HepG2 (cell line): ENCODE results near the gene ZNF341. TPM values are rescaled to one million over a fixed set of nuclear protein-coding genes. Genes with fewer than 3 reads are reported as not detected.

Experiments used
- ARNT2 ChIP-seq: sonication (generic); formaldehyde crosslinking; IDR thresholded peaks from 2 replicates; pipeline ENCODE4 v1.8.0; 2022; ENCODE audit warnings: mild to moderate bottlenecking, low read depth, missing genetic modification reagents, moderate library complexity
- CBX5 ChIP-seq: sonication (generic); formaldehyde crosslinking; IDR thresholded peaks from 2 replicates; pipeline ENCODE4 v1.4.0; 2020; ENCODE audit warnings: missing genetic modification reagents, borderline replicate concordance
- HMG20A ChIP-seq: IDR thresholded peaks from 2 replicates; pipeline ENCODE4 v1.6.1; 2016; ENCODE audit warnings: borderline replicate concordance
- HOXA7 ChIP-seq: sonication (generic); formaldehyde crosslinking; IDR thresholded peaks from 2 replicates; pipeline ENCODE4 v1.8.1; 2022; ENCODE audit warnings: mild to moderate bottlenecking, missing genetic modification reagents, moderate library complexity
- NR2F2 ChIP-seq: IDR thresholded peaks from 2 replicates; pipeline ENCODE4 v1.6.1; 2012; ENCODE audit warnings: low read depth, inconsistent platforms, borderline replicate concordance
- RARG ChIP-seq: sonication (generic); formaldehyde crosslinking; IDR thresholded peaks from 2 replicates; pipeline ENCODE4 v1.4.0; 2020; ENCODE audit warnings: low read depth, mild to moderate bottlenecking, missing genetic modification reagents
- RBAK ChIP-seq: sonication (generic); formaldehyde crosslinking; IDR thresholded peaks from 2 replicates; pipeline ENCODE4 v1.5.1; 2020; ENCODE audit warnings: mild to moderate bottlenecking, missing genetic modification reagents
- TAF15 ChIP-seq: fragments of 200-400 bp; formaldehyde crosslinking; IDR thresholded peaks from one replicate; pipeline ENCODE4 v1.6.1; 2018; ENCODE audit warnings: mild to moderate bottlenecking, low read depth, low read length; ENCODE audit not compliant: poor library complexity, severe bottlenecking
- TEAD2 ChIP-seq: sonication (generic); formaldehyde crosslinking; IDR thresholded peaks from 2 replicates; pipeline ENCODE4 v1.9.0; 2021; ENCODE audit warnings: missing genetic modification reagents
- TGIF2 ChIP-seq: IDR thresholded peaks from 2 replicates; pipeline ENCODE4 v1.6.1; 2016; ENCODE audit warnings: control low read depth, missing compliant biosample characterization
- XBP1 ChIP-seq: sonication (generic); formaldehyde crosslinking; IDR thresholded peaks from 2 replicates; pipeline ENCODE4 v1.5.0; 2020; ENCODE audit warnings: missing genetic modification reagents
- ZNF30 ChIP-seq: sonication (generic); formaldehyde crosslinking; IDR thresholded peaks from 2 replicates; pipeline ENCODE4 v1.5.0; 2020; ENCODE audit warnings: mild to moderate bottlenecking, missing genetic modification reagents
- ZNF33A ChIP-seq: sonication (generic); formaldehyde crosslinking; IDR thresholded peaks from 2 replicates; pipeline ENCODE4 v1.5.1; 2020; ENCODE audit warnings: missing genetic modification reagents, mild to moderate bottlenecking, moderate library complexity, borderline replicate concordance
- polyA plus RNA-seq, 8 experiments: library from polyadenylated mRNA; depleted of rRNA in 3 of 8; stranded (reverse) in 7 of 8; unstranded in 1 of 8; fragments of >200 nt; fragmentation: Illumina TruSeq in 4 of 8; extraction: Trizol in 4 of 8; gene quantifications; 2 replicates each; pipeline versions ENCODE4 v1.2.1 to v1.2.3, GENCODE V29; 2011 to 2016; ENCODE audit warnings: low read depth in 4 of 8, missing spikeins in 1 of 8, mixed read lengths in 1 of 8; ENCODE audit not compliant: insufficient read depth in 1 of 8
- total RNA-seq, 5 experiments: library from RNA; depleted of rRNA; stranded (reverse); fragments of >200 nt; fragmentation: Illumina TruSeq; extraction: Trizol; gene quantifications; 2 replicates each; pipeline ENCODE4 v1.2.3, GENCODE V29; 2016; ENCODE audit warnings: low read depth in 1 of 5
- TF ChIP-seq, protein P1 (sequence below): sonication (generic); formaldehyde crosslinking; IDR thresholded peaks from 2 replicates; pipeline ENCODE4 v1.4.0; 2020; ENCODE audit warnings: missing genetic modification reagents, borderline replicate concordance
- TF ChIP-seq, protein P2 (sequence below): sonication (generic); formaldehyde crosslinking; IDR thresholded peaks from 2 replicates; pipeline ENCODE4 v1.5.0; 2020; ENCODE audit warnings: missing genetic modification reagents
- TF ChIP-seq, protein P3 (sequence below): sonication (generic); formaldehyde crosslinking; IDR thresholded peaks from 2 replicates; pipeline ENCODE4 v1.4.0; 2020; ENCODE audit warnings: missing genetic modification reagents; ENCODE audit errors: not compliant biosample characterization
- TF ChIP-seq, protein P4 (sequence below): IDR thresholded peaks from 2 replicates; pipeline ENCODE4 v1.6.1; 2016; ENCODE audit warnings: low read depth
- TF ChIP-seq, protein P5 (sequence below): sonication (generic); formaldehyde crosslinking; conservative IDR thresholded peaks from 2 replicates; pipeline ENCODE4 v1.4.0; 2020; ENCODE audit warnings: missing genetic modification reagents

ZNF341 gene
- total and polyA plus RNA-seq, 2 of the 13 experiments (the other 11 are each of a cell fraction or from before 2014, with no cell fraction given), result 1.1 to 2.2 TPM

DNA sequence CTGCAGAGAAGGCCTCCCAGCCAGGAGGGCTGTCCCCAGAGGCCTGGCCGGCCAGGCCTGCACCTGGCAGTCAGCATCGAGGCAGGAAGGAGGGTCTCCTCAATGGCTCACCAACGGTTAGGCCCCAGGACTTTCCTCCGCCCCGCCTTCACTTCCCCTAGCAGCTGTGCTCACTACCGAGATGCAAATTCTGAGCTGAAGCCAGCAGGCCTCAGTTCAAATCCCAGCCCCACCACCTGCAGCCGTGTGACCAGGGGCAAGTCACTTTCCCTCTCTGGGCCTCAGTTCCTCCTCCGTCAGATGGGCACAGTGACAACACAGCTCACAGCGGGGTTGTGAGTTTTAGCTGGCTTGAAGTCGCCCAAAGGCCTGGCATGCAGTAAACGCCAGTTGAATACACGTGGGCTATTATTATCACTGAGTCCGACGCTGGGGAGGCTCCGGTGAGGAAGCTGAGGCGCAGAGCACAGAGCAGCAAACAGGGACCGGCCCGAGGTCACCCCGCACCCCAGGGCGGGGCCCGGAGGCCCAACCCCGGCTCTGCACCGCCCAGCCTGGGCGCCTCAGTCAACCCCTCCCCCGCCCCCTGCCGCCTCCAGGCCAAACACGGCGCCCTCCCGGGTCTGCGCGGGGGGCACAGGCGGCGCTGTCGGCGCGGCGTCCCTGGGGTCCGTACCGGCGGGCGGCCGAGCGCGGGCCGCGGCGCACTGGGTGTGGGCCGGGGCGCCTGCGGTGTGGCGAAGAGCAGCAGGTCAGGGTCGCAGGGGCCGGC is 46.3 kb upstream of the ZNF341 start (continued):
- TF ChIP-seq, protein P1, sequence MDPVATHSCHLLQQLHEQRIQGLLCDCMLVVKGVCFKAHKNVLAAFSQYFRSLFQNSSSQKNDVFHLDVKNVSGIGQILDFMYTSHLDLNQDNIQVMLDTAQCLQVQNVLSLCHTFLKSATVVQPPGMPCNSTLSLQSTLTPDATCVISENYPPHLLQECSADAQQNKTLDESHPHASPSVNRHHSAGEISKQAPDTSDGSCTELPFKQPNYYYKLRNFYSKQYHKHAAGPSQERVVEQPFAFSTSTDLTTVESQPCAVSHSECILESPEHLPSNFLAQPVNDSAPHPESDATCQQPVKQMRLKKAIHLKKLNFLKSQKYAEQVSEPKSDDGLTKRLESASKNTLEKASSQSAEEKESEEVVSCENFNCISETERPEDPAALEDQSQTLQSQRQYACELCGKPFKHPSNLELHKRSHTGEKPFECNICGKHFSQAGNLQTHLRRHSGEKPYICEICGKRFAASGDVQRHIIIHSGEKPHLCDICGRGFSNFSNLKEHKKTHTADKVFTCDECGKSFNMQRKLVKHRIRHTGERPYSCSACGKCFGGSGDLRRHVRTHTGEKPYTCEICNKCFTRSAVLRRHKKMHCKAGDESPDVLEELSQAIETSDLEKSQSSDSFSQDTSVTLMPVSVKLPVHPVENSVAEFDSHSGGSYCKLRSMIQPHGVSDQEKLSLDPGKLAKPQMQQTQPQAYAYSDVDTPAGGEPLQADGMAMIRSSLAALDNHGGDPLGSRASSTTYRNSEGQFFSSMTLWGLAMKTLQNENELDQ (CRISPR knock-in tag), result no peak
- TF ChIP-seq, protein P2, sequence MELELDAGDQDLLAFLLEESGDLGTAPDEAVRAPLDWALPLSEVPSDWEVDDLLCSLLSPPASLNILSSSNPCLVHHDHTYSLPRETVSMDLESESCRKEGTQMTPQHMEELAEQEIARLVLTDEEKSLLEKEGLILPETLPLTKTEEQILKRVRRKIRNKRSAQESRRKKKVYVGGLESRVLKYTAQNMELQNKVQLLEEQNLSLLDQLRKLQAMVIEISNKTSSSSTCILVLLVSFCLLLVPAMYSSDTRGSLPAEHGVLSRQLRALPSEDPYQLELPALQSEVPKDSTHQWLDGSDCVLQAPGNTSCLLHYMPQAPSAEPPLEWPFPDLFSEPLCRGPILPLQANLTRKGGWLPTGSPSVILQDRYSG (CRISPR knock-in tag), result no peak
- TF ChIP-seq ARNT2 (CRISPR knock-in tag) (peak; percentile 57; the same call in 1 of the 2 replicates), HOXA7 (CRISPR knock-in tag) (no peak), TAF15 (no peak), TEAD2 (CRISPR knock-in tag) (no peak), NR2F2 (no peak; the same call in 1 of the 2 replicates), ZNF30 (CRISPR knock-in tag) (no peak), HMG20A (no peak), ZNF33A (CRISPR knock-in tag) (no peak), XBP1 (no peak), RARG (CRISPR knock-in tag) (no peak), CBX5 (CRISPR knock-in tag) (no peak; the same call in 1 of the 2 replicates), TGIF2 (CRISPR knock-in tag) (0 out of 2 replicates have a peak, but pooled peaks have one; percentile 51), RBAK (CRISPR knock-in tag) (no peak)
- TF ChIP-seq, protein P3, sequence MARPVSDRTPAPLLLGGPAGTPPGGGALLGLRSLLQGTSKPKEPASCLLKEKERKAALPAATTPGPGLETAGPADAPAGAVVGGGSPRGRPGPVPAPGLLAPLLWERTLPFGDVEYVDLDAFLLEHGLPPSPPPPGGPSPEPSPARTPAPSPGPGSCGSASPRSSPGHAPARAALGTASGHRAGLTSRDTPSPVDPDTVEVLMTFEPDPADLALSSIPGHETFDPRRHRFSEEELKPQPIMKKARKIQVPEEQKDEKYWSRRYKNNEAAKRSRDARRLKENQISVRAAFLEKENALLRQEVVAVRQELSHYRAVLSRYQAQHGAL, result peak; percentile 74
- TF ChIP-seq, protein P4, sequence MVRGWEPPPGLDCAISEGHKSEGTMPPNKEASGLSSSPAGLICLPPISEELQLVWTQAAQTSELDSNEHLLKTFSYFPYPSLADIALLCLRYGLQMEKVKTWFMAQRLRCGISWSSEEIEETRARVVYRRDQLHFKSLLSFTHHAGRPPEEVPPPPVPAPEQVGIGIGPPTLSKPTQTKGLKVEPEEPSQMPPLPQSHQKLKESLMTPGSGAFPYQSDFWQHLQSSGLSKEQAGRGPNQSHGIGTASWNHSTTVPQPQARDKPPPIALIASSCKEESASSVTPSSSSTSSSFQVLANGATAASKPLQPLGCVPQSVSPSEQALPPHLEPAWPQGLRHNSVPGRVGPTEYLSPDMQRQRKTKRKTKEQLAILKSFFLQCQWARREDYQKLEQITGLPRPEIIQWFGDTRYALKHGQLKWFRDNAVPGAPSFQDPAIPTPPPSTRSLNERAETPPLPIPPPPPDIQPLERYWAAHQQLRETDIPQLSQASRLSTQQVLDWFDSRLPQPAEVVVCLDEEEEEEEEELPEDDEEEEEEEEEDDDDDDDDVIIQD (CRISPR knock-in tag), result no peak
- TF ChIP-seq, protein P5, sequence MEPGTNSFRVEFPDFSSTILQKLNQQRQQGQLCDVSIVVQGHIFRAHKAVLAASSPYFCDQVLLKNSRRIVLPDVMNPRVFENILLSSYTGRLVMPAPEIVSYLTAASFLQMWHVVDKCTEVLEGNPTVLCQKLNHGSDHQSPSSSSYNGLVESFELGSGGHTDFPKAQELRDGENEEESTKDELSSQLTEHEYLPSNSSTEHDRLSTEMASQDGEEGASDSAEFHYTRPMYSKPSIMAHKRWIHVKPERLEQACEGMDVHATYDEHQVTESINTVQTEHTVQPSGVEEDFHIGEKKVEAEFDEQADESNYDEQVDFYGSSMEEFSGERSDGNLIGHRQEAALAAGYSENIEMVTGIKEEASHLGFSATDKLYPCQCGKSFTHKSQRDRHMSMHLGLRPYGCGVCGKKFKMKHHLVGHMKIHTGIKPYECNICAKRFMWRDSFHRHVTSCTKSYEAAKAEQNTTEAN (CRISPR knock-in tag), result no peak
